Measurements from ENCODE around the gene MRM2. TPM values are rescaled to one million over a fixed set of nuclear protein-coding genes. Genes with fewer than 3 reads are reported as not detected.
A peak's percentile ranks its signal among the peaks of the same experiment; 100 is the strongest.

The MRM2 gene
- polyA plus RNA-seq, 3 donors = 9.2 to 32.5 (median 26.7) TPM

DNA sequence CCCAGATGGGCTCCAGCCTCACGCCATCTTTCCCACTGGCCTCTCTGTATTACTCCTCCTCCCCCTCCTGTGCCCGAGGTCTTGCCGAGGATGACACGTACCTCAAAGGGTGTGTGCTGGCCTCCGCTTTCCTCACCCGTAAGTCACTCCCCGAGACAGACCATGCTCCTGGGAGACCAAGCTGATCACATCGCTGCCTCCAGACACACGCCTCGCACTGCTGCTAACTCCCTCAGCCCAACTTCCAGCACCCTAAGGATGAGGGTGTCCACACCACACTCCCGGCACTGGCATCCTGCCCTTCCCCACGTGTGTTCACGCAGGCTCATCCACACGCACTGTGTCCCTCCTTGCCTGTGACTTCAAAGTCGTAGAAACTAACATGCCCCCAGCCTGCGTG is 33.3 kb downstream of the MRM2 start:
- Mint-ChIP-seq H3K27me3 (ENCODE audit: low read depth in 3 of 3) (no peaks in the 10 kb centered on the region), H3K36me3 (peaks cover 80 to 92% of the 10 kb centered on the region in 2 donors), H3K27ac (peak overlapping the region in 5 of 7 donors; percentile 0 to 67 (median 29)), H3K4me3 (no peak overlapping the region), H3K9me3 (peaks cover 0 to 7% (median 2%) of the 10 kb centered on the region in 7 donors), H3K4me1 (peaks cover 7% of the 10 kb centered on the region)
- intact Hi-C loops (cut with micrococcal nuclease) = no loop called here
- TF ChIP-seq CTCF (IDR thresholded peaks at IDR 0.05) = no peak
- H3K4me3 ChIP-seq (replicated peaks in 1 of 3; ENCODE audit: low read depth in 2 of 3, low read length in 3 of 3) = no peak overlapping the region
- H3K27ac ChIP-seq (ENCODE audit: low read depth in 1 of 2, low read length in 2 of 2) = no peak overlapping the region
- DNase-seq = no peak
- no peaks in the 10 kb centered on the region for H3K27me3 ChIP-seq (ENCODE audit: control insufficient read depth in 2 of 2, insufficient read depth in 2 of 2, low read length in 2 of 2)
- no peak overlapping the region for H3K4me2 ChIP-seq (replicated peaks; ENCODE audit: extremely low read depth, low read length, poor library complexity, severe bottlenecking)
- no peak overlapping the region for H3K9ac ChIP-seq (ENCODE audit: insufficient read depth, low read length, poor library complexity, severe bottlenecking)
- no peaks in the 10 kb centered on the region for H3K9me3 ChIP-seq (replicated peaks in 1 of 2; ENCODE audit: control insufficient read depth in 1 of 2, insufficient read depth in 1 of 2, low read length in 2 of 2)
- peaks cover 57 to 79% of the 10 kb centered on the region in 2 donors for H3K36me3 ChIP-seq (replicated peaks in 1 of 2; ENCODE audit: control insufficient read depth in 1 of 2, insufficient read depth in 2 of 2, low read length in 2 of 2)
- peaks cover 3% of the 10 kb centered on the region for H4K20me1 ChIP-seq (ENCODE audit: insufficient read depth, low read length)
- H2AFZ ChIP-seq (ENCODE audit: insufficient read depth, low read depth, low read length, poor library complexity, severe bottlenecking) = no peak overlapping the region
- H3K4me1 ChIP-seq (ENCODE audit: control insufficient read depth in 1 of 2, insufficient read depth in 2 of 2, low read length in 2 of 2) = peaks cover 0 to 4% of the 10 kb centered on the region in 2 donors
- 97% methylated on average over 13 of the region's 16 CpGs for WGBS (ENCODE audit: insufficient coverage)
- H3K79me2 ChIP-seq (ENCODE audit: insufficient read depth, low read length) = no peaks in the 10 kb centered on the region

DNA sequence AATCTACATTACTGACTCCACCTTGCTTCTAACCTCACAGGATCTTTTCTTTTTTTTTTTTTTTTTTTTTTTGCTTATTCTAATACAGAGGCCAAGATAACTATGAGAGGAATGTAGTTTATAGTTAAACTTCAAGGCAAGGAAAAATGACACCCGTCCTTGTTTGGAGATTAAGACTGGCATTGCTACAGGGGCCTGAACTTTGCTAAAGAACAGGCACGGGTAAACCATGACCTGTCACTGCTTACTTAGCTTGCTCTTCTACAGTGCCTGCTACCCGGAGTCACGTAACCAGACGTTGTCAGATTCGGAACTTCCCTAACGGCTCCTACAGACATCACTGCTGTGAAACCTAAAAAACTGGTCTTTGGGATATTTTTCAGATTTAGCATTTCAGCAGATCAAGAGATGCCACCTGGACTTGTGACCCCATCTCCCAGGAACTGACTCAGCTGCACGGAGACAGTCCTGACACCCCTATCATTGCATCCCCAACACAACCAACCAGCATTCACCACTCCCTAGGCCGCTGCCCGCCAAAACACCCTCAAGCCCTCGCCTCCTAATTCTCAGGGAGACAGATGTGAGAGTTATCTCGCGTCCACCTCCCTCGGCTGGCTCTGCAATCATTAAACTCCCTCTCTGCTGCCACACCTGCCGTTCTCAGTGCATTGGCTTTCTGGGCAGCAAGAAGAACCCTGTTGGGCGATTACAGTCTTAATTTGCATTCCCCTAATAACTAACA is 36.8 kb downstream of the MRM2 start:
- DNase-seq = no peak
- peaks cover 3% of the 10 kb centered on the region for H4K20me1 ChIP-seq (ENCODE audit: insufficient read depth, low read length)
- intact Hi-C loops (cut with micrococcal nuclease) = no loop called here
- 97% methylated on average over 13 of the region's 16 CpGs for WGBS (ENCODE audit: insufficient coverage)
- Mint-ChIP-seq H3K27ac (peak overlapping the region in 5 of 7 donors; percentile 7 to 44 (median 30)), H3K4me3 (no peak overlapping the region), H3K27me3 (ENCODE audit: low read depth in 3 of 3) (peaks cover 0 to 2% (median 0%) of the 10 kb centered on the region in 3 donors), H3K4me1 (peaks cover 9% of the 10 kb centered on the region), H3K36me3 (peaks cover 67 to 86% of the 10 kb centered on the region in 2 donors), H3K9me3 (no peaks in the 10 kb centered on the region)
- no peaks in the 10 kb centered on the region for H3K27me3 ChIP-seq (ENCODE audit: control insufficient read depth in 2 of 2, insufficient read depth in 2 of 2, low read length in 2 of 2)
- no peak overlapping the region for H3K4me3 ChIP-seq (replicated peaks in 1 of 3; ENCODE audit: low read depth in 2 of 3, low read length in 3 of 3)
- H3K79me2 ChIP-seq (ENCODE audit: insufficient read depth, low read length) = no peaks in the 10 kb centered on the region
- no peak overlapping the region for H3K4me2 ChIP-seq (replicated peaks; ENCODE audit: extremely low read depth, low read length, poor library complexity, severe bottlenecking)
- TF ChIP-seq CTCF (IDR thresholded peaks at IDR 0.05) = no peak
- peaks cover 0 to 7% of the 10 kb centered on the region in 2 donors for H3K4me1 ChIP-seq (ENCODE audit: control insufficient read depth in 1 of 2, insufficient read depth in 2 of 2, low read length in 2 of 2)
- no peak overlapping the region for H3K9ac ChIP-seq (ENCODE audit: insufficient read depth, low read length, poor library complexity, severe bottlenecking)
- no peak overlapping the region for H2AFZ ChIP-seq (ENCODE audit: insufficient read depth, low read depth, low read length, poor library complexity, severe bottlenecking)
- no peaks in the 10 kb centered on the region for H3K9me3 ChIP-seq (replicated peaks in 1 of 2; ENCODE audit: control insufficient read depth in 1 of 2, insufficient read depth in 1 of 2, low read length in 2 of 2)
- H3K27ac ChIP-seq (ENCODE audit: low read depth in 1 of 2, low read length in 2 of 2) = no peak overlapping the region
- peaks cover 37 to 74% of the 10 kb centered on the region in 2 donors for H3K36me3 ChIP-seq (replicated peaks in 1 of 2; ENCODE audit: control insufficient read depth in 1 of 2, insufficient read depth in 2 of 2, low read length in 2 of 2)
